ENCODE data around the gene CXCL13.
"Not testable (repeated sequence)": the region's sequence is repeated elsewhere in the genome, so short reads cannot be mapped to it uniquely, and the experiment has no call there.

The CXCL13 gene

GRCh38 chr4:77635876-77636275 lies 30.3 kb downstream of the CXCL13 start:
- no peak for TF ChIP-seq CTCF (IDR thresholded peaks at IDR 0.05)
- TF ChIP-seq ZFX (IDR thresholded peaks at IDR 0.05; ENCODE audit: borderline replicate concordance): no peak
- no peak overlapping the region for H3K27ac ChIP-seq

DNA sequence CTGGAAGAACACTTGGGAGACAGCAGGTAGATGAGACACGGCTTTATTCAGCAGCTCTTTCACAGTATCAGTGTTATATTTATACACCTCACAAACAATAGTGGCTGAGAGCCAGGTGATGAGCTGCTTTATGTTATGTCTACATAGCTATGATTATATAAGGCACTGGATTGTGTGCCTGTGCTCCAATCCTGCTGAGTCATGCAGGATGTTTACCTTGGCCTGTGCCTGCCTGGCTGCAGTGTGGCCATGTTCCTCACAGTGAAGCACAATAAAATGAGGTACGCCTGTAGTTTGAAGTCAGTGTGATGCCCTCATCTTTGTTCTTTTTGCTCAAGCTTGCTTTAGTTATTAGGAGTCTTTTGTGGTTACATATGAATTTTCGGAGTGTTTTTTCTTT lies 31.3 kb downstream of the CXCL13 start:
- TF ChIP-seq ZFX (IDR thresholded peaks at IDR 0.05; ENCODE audit: borderline replicate concordance) (no peak), CTCF (IDR thresholded peaks at IDR 0.05) (no peak)
- no peak overlapping the region for H3K27ac ChIP-seq

DNA sequence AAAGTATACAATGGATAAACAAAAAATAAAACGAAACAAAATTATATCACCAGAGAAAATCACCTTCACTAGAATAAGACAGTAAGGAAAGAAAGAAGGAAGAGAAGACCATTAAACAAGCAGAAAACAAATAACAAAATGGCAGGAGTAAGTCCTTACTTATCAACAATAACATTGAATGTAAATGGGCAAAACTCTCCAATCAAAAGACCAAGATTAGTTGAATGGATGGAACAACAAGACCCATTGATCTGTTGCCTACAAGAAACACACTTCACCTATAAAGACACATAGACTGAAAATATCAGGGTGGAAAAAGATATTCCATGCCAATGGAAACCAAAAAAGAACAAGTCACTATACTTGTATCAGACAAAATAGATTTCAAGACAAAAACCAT lies 38.4 kb downstream of the CXCL13 start:
- not testable (repeated sequence) for H3K27ac ChIP-seq

DNA sequence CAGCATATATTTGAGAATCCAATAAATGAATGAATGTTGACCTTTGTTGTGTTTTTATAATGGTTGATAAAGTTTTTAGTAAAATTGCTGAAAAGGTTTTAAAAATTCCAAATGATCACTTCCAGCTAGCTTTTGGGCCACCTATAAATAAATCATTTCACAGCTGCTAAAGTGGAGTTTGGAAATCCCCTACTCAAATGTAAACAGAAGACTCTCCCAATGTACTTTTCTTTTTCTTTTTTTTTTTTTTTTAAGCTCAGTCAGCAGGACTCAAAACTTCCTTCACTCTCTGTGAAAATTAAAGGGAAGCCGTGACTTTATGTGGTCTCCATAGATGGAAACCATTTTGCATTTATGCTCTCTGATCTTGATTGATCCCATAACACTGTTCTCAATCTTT lies 45.2 kb downstream of the CXCL13 start:
- H3K27ac ChIP-seq: no peak overlapping the region
- no peak for TF ChIP-seq CTCF (IDR thresholded peaks at IDR 0.05)

- H3K27ac ChIP-seq: no peak overlapping the region
- TF ChIP-seq ZFX (IDR thresholded peaks at IDR 0.05; ENCODE audit: borderline replicate concordance): no peak
- no peak for TF ChIP-seq CTCF (IDR thresholded peaks at IDR 0.05)
These were observed 46.2 kb downstream of the CXCL13 start for GRCh38 chr4:77651820-77652219.

DNA sequence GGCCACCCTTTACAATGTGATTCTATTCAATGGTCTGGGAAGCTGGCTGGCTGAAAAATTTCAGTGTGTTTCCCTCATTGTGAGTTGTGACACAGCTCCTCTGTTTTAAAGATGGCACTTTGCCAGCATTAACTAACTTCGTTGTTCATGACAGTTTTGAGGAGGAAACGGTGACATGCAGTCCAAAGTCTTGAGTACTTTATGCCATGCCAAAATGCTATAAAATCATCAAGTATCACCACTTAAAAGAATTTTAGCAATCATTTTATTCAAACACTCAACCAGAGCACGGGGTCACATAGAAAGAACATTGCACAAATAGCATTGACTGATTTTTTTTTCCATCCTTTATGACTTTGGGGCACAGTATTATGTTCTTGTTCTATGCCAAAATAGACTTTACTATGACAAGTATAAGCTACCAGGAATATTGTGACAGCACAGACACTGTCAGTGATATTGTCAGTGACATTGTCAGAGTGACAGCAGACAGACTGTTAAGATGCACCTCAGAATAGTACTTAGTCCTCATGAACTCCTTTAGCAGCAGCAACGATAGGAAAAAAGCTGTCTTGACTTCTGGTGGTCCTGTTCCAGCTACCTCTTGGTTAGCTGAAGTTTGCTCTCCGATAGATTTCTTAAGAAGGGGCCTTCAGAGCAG lies 46.7 kb downstream of the CXCL13 start:
- TF ChIP-seq CTCF (IDR thresholded peaks at IDR 0.05): no peak
- TF ChIP-seq ZFX (IDR thresholded peaks at IDR 0.05; ENCODE audit: borderline replicate concordance): no peak
- no peak overlapping the region for H3K27ac ChIP-seq

- TF ChIP-seq ZFX (IDR thresholded peaks at IDR 0.05; ENCODE audit: borderline replicate concordance): no peak
- no peak for TF ChIP-seq CTCF (IDR thresholded peaks at IDR 0.05)
These were observed 47.6 kb downstream of the CXCL13 start for GRCh38 chr4:77653162-77653758.

DNA sequence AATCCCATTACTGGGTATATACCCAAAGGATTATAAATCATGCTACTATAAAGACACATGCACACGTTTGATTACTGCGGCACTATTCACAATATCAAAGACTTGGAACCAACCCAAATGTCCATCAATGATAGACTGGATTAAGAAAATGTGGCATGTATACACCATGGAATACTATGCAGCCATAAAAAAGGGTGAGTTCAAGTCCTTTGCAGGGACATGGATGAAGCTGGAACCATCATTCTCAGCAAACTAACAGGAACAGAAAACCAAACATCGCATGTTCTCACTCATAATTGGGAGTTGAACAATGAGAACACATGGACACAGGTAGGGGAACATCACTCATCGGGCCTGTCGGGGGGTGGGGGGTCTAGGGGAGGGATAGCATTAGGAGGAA lies 54.7 kb downstream of the CXCL13 start:
- H3K27ac ChIP-seq: not testable (repeated sequence)

More at GRCh38 chr4:77653162-77653758, 47.6 kb downstream of the CXCL13 start:
- H3K27ac ChIP-seq: no peak overlapping the region

Data from 22Rv1 (cell line).